ENCODE data around the gene CDYL2. TPM values are rescaled to one million over a fixed set of nuclear protein-coding genes. Genes with fewer than 3 reads are reported as not detected.

Gene CDYL2
- total and polyA plus RNA-seq, 8 donors: 4.6 to 16.0 (median 5.7) TPM

DNA sequence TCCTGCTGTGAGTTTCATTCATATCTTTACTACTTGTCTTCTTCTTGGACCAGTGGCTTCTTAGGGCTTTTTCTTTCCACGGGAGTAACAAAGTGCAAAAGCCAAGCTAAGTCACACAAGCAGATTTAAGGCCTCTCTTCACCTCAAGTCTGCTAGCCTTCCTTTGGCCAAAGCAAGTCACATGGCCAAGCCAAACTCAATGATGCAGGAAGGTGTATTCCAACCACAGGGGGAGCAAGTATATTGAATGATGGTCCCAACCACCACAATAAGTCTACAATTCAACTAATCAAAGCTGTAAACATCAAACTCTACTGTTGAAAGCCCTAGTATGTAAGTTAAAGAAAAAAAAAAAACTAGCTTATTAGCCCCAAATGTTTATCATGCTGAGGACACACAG, 44.5 kb upstream of the CDYL2 start:
- H3K4me1 ChIP-seq: no peaks in the 10 kb centered on the region
- no peaks in the 10 kb centered on the region for H3K36me3 ChIP-seq
- H3K27ac ChIP-seq: no peak overlapping the region
- peaks cover 0 to 10% of the 10 kb centered on the region in 2 donors for H3K9me3 ChIP-seq
- TF ChIP-seq, protein P1, sequence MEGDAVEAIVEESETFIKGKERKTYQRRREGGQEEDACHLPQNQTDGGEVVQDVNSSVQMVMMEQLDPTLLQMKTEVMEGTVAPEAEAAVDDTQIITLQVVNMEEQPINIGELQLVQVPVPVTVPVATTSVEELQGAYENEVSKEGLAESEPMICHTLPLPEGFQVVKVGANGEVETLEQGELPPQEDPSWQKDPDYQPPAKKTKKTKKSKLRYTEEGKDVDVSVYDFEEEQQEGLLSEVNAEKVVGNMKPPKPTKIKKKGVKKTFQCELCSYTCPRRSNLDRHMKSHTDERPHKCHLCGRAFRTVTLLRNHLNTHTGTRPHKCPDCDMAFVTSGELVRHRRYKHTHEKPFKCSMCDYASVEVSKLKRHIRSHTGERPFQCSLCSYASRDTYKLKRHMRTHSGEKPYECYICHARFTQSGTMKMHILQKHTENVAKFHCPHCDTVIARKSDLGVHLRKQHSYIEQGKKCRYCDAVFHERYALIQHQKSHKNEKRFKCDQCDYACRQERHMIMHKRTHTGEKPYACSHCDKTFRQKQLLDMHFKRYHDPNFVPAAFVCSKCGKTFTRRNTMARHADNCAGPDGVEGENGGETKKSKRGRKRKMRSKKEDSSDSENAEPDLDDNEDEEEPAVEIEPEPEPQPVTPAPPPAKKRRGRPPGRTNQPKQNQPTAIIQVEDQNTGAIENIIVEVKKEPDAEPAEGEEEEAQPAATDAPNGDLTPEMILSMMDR (IDR thresholded peaks at IDR 0.05): no peak
- DNase-seq (no peak), ATAC-seq (no peak)
- H3K27me3 ChIP-seq: no peaks in the 10 kb centered on the region
- no peak overlapping the region for H3K4me3 ChIP-seq
- intact Hi-C loops (cut with DNase I): no loop called here

DNA sequence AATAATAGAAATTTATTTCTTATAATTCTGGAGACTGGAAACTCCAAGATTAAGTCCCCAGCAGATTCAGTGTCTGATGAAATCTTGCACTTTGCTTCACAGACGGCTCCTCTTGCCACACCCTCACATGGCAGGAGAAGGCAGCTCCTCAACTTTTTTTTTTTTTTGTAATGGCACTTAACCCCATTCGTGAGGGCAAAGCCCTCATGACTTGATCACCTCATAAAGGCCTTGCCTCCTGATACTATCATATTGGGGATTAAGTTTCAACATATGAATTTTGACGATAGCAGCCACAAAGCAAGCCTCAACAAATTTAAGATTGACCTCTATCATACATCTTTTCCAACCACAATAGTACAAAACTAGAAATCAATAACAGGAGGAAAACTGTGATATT, 42.3 kb upstream of the CDYL2 start:
- no peaks in the 10 kb centered on the region for H3K27me3 ChIP-seq
- no peak for DNase-seq
- H3K4me1 ChIP-seq: no peaks in the 10 kb centered on the region
- ATAC-seq: no peak
- H3K27ac ChIP-seq: no peak overlapping the region
- intact Hi-C loops (cut with DNase I): no loop called here
- peaks cover 0 to 13% of the 10 kb centered on the region in 2 donors for H3K9me3 ChIP-seq
- TF ChIP-seq, protein P1 (IDR thresholded peaks at IDR 0.05): no peak
- no peaks in the 10 kb centered on the region for H3K36me3 ChIP-seq
- H3K4me3 ChIP-seq: no peak overlapping the region

DNA sequence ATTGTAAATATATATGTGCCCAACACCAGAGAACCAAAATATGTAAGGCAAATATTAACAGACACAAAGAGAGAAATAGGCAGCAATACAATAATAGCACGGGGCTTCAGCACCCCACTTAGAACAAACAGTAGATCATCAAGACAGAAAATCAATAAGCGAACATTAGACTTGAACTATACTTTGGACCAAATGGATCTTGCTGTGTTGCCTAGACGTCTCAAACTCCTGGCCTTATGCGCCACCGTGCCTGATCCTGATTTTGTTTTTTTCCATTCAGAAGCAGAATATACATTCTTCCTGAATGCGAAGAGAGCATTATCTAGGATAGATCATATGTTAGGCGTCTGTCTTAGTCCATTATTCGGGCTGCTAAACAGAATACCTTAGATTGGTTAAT, 41.9 kb upstream of the CDYL2 start:
- TF ChIP-seq, protein P1 (IDR thresholded peaks at IDR 0.05): no peak
- Histone ChIP-seq H3K4me1 (no peaks in the 10 kb centered on the region), H3K27me3 (no peaks in the 10 kb centered on the region), H3K36me3 (no peaks in the 10 kb centered on the region), H3K27ac (no peak overlapping the region), H3K9me3 (peaks cover 0 to 13% of the 10 kb centered on the region in 2 donors), H3K4me3 (no peak overlapping the region)
- ATAC-seq: no peak
- no peak for DNase-seq
- intact Hi-C loops (cut with DNase I): no loop called here

DNA sequence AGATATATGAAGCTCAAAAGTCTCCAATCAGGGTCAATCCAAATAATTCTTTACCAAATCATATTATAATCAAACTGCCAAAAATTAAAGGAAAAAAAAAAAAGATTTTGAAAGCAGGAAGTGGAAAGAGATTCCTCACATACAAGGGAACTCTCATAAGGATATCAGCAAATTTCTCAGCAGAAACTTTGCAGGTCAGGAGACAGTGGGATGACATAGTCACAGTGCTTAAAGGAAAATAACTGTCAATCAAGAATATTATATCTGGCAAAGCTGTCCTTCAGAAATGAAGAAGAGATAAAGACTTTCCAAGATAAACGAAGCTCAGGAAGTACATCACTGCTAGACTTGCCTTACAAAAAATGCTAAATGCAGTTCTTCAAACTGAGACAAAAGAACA, 40.0 kb upstream of the CDYL2 start:
- DNase-seq: no peak
- H3K27me3 ChIP-seq: no peaks in the 10 kb centered on the region

DNA sequence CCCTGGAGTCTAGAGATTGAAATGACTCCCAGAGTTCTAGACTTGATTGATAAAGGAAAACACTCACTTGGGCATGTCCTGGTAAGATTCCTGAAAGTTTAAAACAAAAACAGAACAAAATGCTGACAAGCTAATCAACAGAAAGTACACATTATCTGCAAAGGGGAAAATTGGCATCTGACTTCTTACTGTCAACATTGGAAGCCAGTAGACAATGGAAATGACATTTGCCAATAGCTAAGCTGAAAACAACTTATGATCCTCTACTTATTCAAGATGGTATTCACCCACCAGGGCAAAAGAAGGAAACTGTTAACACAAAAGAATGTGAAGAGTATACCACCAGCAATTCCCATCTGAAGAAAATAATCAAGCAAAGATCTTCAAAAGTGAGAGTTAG, 36.8 kb upstream of the CDYL2 start:
- Histone ChIP-seq H3K4me3 (no peak overlapping the region), H3K27ac (no peak overlapping the region), H3K9me3 (peaks cover 0 to 13% of the 10 kb centered on the region in 2 donors), H3K36me3 (no peaks in the 10 kb centered on the region), H3K4me1 (no peaks in the 10 kb centered on the region), H3K27me3 (no peaks in the 10 kb centered on the region)
- intact Hi-C loops (cut with DNase I): no loop called here
- ATAC-seq (no peak), DNase-seq (no peak)
- TF ChIP-seq, protein P1 (IDR thresholded peaks at IDR 0.05): no peak

More for the DNA sequence above, 40.0 kb upstream of the CDYL2 start:
- Histone ChIP-seq H3K4me3 (no peak overlapping the region), H3K27ac (no peak overlapping the region), H3K36me3 (no peaks in the 10 kb centered on the region), H3K9me3 (peaks cover 0 to 13% of the 10 kb centered on the region in 2 donors), H3K4me1 (no peaks in the 10 kb centered on the region)
- TF ChIP-seq, protein P1 (IDR thresholded peaks at IDR 0.05): no peak
- intact Hi-C loops (cut with DNase I): no loop called here
- no peak for ATAC-seq
